Suprapubic skin (tissue), 4 donors: Measurements from ENCODE around the gene RFX5. TPM values are rescaled to one million over a fixed set of nuclear protein-coding genes. Genes with fewer than 3 reads are reported as not detected.
A peak's percentile ranks its signal among the peaks of the same experiment; 100 is the strongest.

ENCODE experiments used
- DNase-seq, 2 donors: peaks; one replicate each; pipeline ENCODE4 v3.0.0-alpha.2; 2019; ENCODE audit warnings: low spot score in 2 of 2
- H3K27ac ChIP-seq: fragments of 200-600 bp; sonication (generic); one replicate; pipeline ENCODE4 v1.5.1; 2019
- H3K27me3 ChIP-seq: fragments of 200-600 bp; sonication (generic); one replicate; pipeline ENCODE4 v1.5.1; 2019
- H3K36me3 ChIP-seq: fragments of 200-600 bp; sonication (generic); one replicate; pipeline ENCODE4 v1.5.1; 2019
- H3K4me1 ChIP-seq: fragments of 200-600 bp; sonication (generic); one replicate; pipeline ENCODE4 v1.5.1; 2019
- H3K4me3 ChIP-seq: fragments of 200-600 bp; sonication (generic); one replicate; pipeline ENCODE4 v1.5.1; 2019; ENCODE audit warnings: mild to moderate bottlenecking
- H3K9me3 ChIP-seq: fragments of 200-600 bp; sonication (generic); one replicate; pipeline ENCODE4 v1.5.1; 2019
- CTCF ChIP-seq, 2 donors: fragments of 200-600 bp in 1 of 2; fragments of 450-650 bp in 1 of 2; sonication (generic) in 1 of 2; IDR thresholded peaks; one replicate each; pipeline ENCODE4 v1.5.1; 2016 to 2019; ENCODE audit warnings: antibody characterized with exemption in 2 of 2, mild to moderate bottlenecking in 1 of 2, moderate library complexity in 1 of 2
- EP300 ChIP-seq: sonication (generic); formaldehyde crosslinking; IDR thresholded peaks from one replicate; pipeline ENCODE4 v1.6.1; 2017; ENCODE audit warnings: antibody characterized with exemption
- POLR2A ChIP-seq, 2 donors: fragments of 450-650 bp; IDR thresholded peaks; one replicate each; pipeline ENCODE4 v1.6.1; 2017; ENCODE audit warnings: antibody characterized with exemption in 2 of 2, mild to moderate bottlenecking in 2 of 2, moderate library complexity in 2 of 2
- POLR2AphosphoS5 ChIP-seq, 3 donors: sonication (generic); formaldehyde crosslinking; IDR thresholded peaks; one replicate each; pipeline ENCODE4 v1.6.1; 2017; ENCODE audit warnings: antibody characterized with exemption in 3 of 3
- WGBS: methylation state at CpG from one replicate; pipeline ENCODE4 v1.1.5; 2018; 5-methylcytosine and 5-hydroxymethylcytosine counted together
- total RNA-seq, 4 donors: library from RNA; depleted of rRNA; stranded (reverse); fragments of >200 nt; gene quantifications; one replicate each; pipeline ENCODE4 v1.1.0, GENCODE V29; 2016

The RFX5 gene
- total RNA-seq, 4 donors from 2014 or later, result 18.0 to 22.1 (median 18.5) TPM

GRCh38 chr1:151313501-151313900 lies 33.6 kb downstream of the RFX5 start:
- peaks cover 56% of the 10 kb centered on the region for H3K36me3 ChIP-seq
- H3K27me3 ChIP-seq, result no peaks in the 10 kb centered on the region
- H3K4me1 ChIP-seq, result peaks cover 50% of the 10 kb centered on the region
- H3K4me3 ChIP-seq, result no peak overlapping the region
- 40% methylated on average over 1 of the region's 2 CpGs for WGBS
- no peak for DNase-seq
- H3K27ac ChIP-seq, result peak overlapping the region; percentile 67
- no peaks in the 10 kb centered on the region for H3K9me3 ChIP-seq
- no peak for TF ChIP-seq POLR2AphosphoS5 (IDR thresholded peaks at IDR 0.05)
- no peak for TF ChIP-seq POLR2A (IDR thresholded peaks at IDR 0.05)
- TF ChIP-seq EP300, result no peak
- no peak for TF ChIP-seq CTCF (IDR thresholded peaks at IDR 0.05)

DNA sequence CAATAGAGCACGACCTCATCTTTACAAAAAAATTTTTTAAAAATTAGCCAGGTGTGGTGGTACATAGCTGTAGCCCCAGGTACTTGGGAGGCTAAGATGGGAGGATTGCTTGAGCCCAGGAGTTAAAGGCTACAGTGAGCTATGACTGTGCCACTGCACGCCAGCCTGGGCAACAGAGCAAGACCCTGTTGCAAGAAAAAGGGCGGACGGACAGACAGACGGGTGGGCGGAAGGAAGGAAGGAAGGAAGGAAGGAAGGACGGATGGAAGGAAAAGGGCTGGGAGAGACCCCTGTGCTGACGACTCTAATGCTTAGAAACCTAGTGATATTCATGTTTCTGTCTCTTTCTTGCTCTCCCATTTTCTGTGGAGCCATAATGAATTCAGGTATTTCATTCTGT lies 34.2 kb downstream of the RFX5 start:
- peaks cover 50% of the 10 kb centered on the region for H3K4me1 ChIP-seq
- peaks cover 62% of the 10 kb centered on the region for H3K36me3 ChIP-seq
- H3K4me3 ChIP-seq, result no peak overlapping the region
- H3K27me3 ChIP-seq, result no peaks in the 10 kb centered on the region
- DNase-seq, result no peak
- WGBS, result 89% methylated on average over 8 of the region's 8 CpGs
- no peaks in the 10 kb centered on the region for H3K9me3 ChIP-seq
- no peak for TF ChIP-seq POLR2A (IDR thresholded peaks at IDR 0.05)
- no peak for TF ChIP-seq CTCF (IDR thresholded peaks at IDR 0.05)
- no peak for TF ChIP-seq EP300
- TF ChIP-seq POLR2AphosphoS5 (IDR thresholded peaks at IDR 0.05), result no peak
- H3K27ac ChIP-seq, result peak overlapping the region; percentile 83

- TF ChIP-seq EP300 (no peak), POLR2A (IDR thresholded peaks at IDR 0.05) (no peak), POLR2AphosphoS5 (IDR thresholded peaks at IDR 0.05) (no peak), CTCF (IDR thresholded peaks at IDR 0.05) (no peak)
- Histone ChIP-seq H3K4me3 (no peak overlapping the region), H3K27me3 (no peaks in the 10 kb centered on the region), H3K36me3 (peaks cover 65% of the 10 kb centered on the region), H3K4me1 (peaks cover 50% of the 10 kb centered on the region), H3K27ac (peak overlapping the region; percentile 83), H3K9me3 (no peaks in the 10 kb centered on the region)
- 81% methylated on average over 4 of the region's 4 CpGs for WGBS
- DNase-seq, result no peak
Measured at GRCh38 chr1:151312411-151312810, 34.6 kb downstream of the RFX5 start.

DNA sequence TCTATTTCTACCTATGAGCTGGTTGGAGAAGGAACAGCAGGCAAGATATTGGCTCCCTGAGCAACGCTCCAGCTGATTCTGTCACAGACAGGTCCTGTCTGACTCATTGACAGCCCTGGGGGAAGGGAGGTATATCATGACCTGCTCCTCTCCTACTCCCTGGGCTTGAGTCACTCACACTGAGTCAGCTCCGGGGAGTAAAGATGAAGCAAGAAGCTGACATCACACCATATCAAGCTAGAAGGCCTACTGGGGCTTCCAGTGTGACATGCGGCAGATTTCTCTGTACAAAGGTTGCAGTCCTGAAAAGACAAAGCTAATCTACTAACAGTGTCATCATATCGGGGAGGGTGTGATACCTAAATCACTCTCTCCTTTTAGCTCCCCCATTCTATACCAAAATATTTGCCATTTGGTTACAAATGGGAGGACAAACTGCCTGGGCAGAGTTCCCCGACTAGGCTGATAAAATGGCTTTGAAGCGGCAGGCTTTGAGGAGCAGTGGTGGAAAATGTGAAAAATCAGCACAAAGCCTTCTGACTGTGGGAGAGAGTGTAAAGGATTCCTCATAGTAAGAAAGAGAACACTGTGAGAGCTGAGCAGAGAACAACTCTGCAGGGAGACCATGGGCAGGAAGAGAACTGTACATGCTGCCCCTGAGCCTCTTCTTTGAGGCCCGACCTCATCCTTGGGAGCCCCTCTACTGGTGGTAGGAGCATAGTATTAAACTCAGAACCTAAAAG lies 35.3 kb downstream of the RFX5 start:
- Histone ChIP-seq H3K27ac (peak overlapping the region; percentile 83), H3K27me3 (no peaks in the 10 kb centered on the region), H3K9me3 (no peaks in the 10 kb centered on the region), H3K4me1 (peaks cover 50% of the 10 kb centered on the region), H3K36me3 (peaks cover 65% of the 10 kb centered on the region), H3K4me3 (no peak overlapping the region)
- WGBS, result 32% methylated on average over 7 of the region's 7 CpGs
- DNase-seq, result peak in 1 of 2 donors; percentile 88
- no peak for TF ChIP-seq CTCF (IDR thresholded peaks at IDR 0.05)
- TF ChIP-seq POLR2AphosphoS5 (IDR thresholded peaks at IDR 0.05), result peak; percentile 55 to 88 (median 81)
- TF ChIP-seq EP300, result no peak
- no peak for TF ChIP-seq POLR2A (IDR thresholded peaks at IDR 0.05)

GRCh38 chr1:151311011-151311410 lies 36.0 kb downstream of the RFX5 start:
- no peak for DNase-seq
- TF ChIP-seq POLR2A (IDR thresholded peaks at IDR 0.05), result no peak
- TF ChIP-seq CTCF (IDR thresholded peaks at IDR 0.05), result no peak
- no peak for TF ChIP-seq EP300
- TF ChIP-seq POLR2AphosphoS5 (IDR thresholded peaks at IDR 0.05), result no peak
- peaks cover 50% of the 10 kb centered on the region for H3K4me1 ChIP-seq
- H3K9me3 ChIP-seq, result no peaks in the 10 kb centered on the region
- peak overlapping the region; percentile 83 for H3K27ac ChIP-seq
- H3K27me3 ChIP-seq, result no peaks in the 10 kb centered on the region
- no peak overlapping the region for H3K4me3 ChIP-seq
- WGBS, result 70% methylated on average over 4 of the region's 4 CpGs
- H3K36me3 ChIP-seq, result peaks cover 65% of the 10 kb centered on the region
